ENCODE results near the gene SKIL. TPM values are rescaled to one million over a fixed set of nuclear protein-coding genes. Genes with fewer than 3 reads are reported as not detected.
"Not testable (repeated sequence)": the region's sequence is repeated elsewhere in the genome, so short reads cannot be mapped to it uniquely, and the experiment has no call there.

Gene SKIL
- total RNA-seq, 1 donor from 2014 or later = 98.0 TPM

GRCh38 chr3:170330366-170330765 lies 27.1 kb upstream of the SKIL start:
- no peak for DNase-seq (ENCODE audit: low spot score, unreplicated experiment)
- H3K4me3 Mint-ChIP-seq (ENCODE audit: low read depth) = no peak overlapping the region
- H3K9me3 Mint-ChIP-seq (ENCODE audit: low read depth) = peaks cover 13% of the 10 kb centered on the region
- H3K4me1 Mint-ChIP-seq (ENCODE audit: low read depth) = peaks cover 13% of the 10 kb centered on the region
- H3K27me3 Mint-ChIP-seq = no peaks in the 10 kb centered on the region
- no peak for TF ChIP-seq CTCF (IDR thresholded peaks at IDR 0.05; ENCODE audit: unreplicated experiment)
- peaks cover 7% of the 10 kb centered on the region for H3K36me3 Mint-ChIP-seq (ENCODE audit: insufficient read depth)
- H3K27ac Mint-ChIP-seq = peak overlapping the region; percentile 94

- peak; percentile 24 for DNase-seq (ENCODE audit: low spot score, unreplicated experiment)
- Mint-ChIP-seq H3K4me3 (ENCODE audit: low read depth) (no peak overlapping the region), H3K4me1 (ENCODE audit: low read depth) (peaks cover 15% of the 10 kb centered on the region), H3K9me3 (ENCODE audit: low read depth) (peaks cover 13% of the 10 kb centered on the region), H3K36me3 (ENCODE audit: insufficient read depth) (peaks cover 6% of the 10 kb centered on the region), H3K27me3 (no peaks in the 10 kb centered on the region), H3K27ac (peak overlapping the region; percentile 94)
- no peak for TF ChIP-seq CTCF (IDR thresholded peaks at IDR 0.05; ENCODE audit: unreplicated experiment)
Measured at GRCh38 chr3:170331143-170331542, 26.4 kb upstream of the SKIL start.

- Mint-ChIP-seq H3K9me3 (ENCODE audit: low read depth) (peaks cover 6% of the 10 kb centered on the region), H3K27ac (no peak overlapping the region), H3K36me3 (ENCODE audit: insufficient read depth) (peaks cover 7% of the 10 kb centered on the region), H3K4me1 (ENCODE audit: low read depth) (peaks cover 3% of the 10 kb centered on the region), H3K4me3 (ENCODE audit: low read depth) (no peak overlapping the region), H3K27me3 (no peaks in the 10 kb centered on the region)
- TF ChIP-seq CTCF (IDR thresholded peaks at IDR 0.05; ENCODE audit: unreplicated experiment) = no peak
- DNase-seq (ENCODE audit: low spot score, unreplicated experiment) = no peak
Measured at GRCh38 chr3:170337420-170337819, 20.1 kb upstream of the SKIL start.

GRCh38 chr3:170338690-170339340 lies 18.7 kb upstream of the SKIL start:
- H3K27ac Mint-ChIP-seq = no peak overlapping the region
- H3K4me3 Mint-ChIP-seq (ENCODE audit: low read depth) = no peak overlapping the region
- peaks cover 2% of the 10 kb centered on the region for H3K4me1 Mint-ChIP-seq (ENCODE audit: low read depth)
- peaks cover 7% of the 10 kb centered on the region for H3K36me3 Mint-ChIP-seq (ENCODE audit: insufficient read depth)
- TF ChIP-seq CTCF (IDR thresholded peaks at IDR 0.05; ENCODE audit: unreplicated experiment) = no peak
- no peak for DNase-seq (ENCODE audit: low spot score, unreplicated experiment)
- H3K27me3 Mint-ChIP-seq = no peaks in the 10 kb centered on the region
- H3K9me3 Mint-ChIP-seq (ENCODE audit: low read depth) = peaks cover 4% of the 10 kb centered on the region

- H3K36me3 Mint-ChIP-seq (ENCODE audit: insufficient read depth); DNase-seq (ENCODE audit: low spot score, unreplicated experiment): not testable (repeated sequence)
- peaks cover 13% of the 10 kb centered on the region for H3K4me1 Mint-ChIP-seq (ENCODE audit: low read depth)
Measured at GRCh38 chr3:170342273-170342672, 15.2 kb upstream of the SKIL start.

GRCh38 chr3:170343859-170344258 lies 13.7 kb upstream of the SKIL start:
- H3K27me3 Mint-ChIP-seq; H3K4me3 Mint-ChIP-seq (ENCODE audit: low read depth); H3K9me3 Mint-ChIP-seq (ENCODE audit: low read depth); H3K36me3 Mint-ChIP-seq (ENCODE audit: insufficient read depth); DNase-seq (ENCODE audit: low spot score, unreplicated experiment): not testable (repeated sequence)
- Mint-ChIP-seq H3K27ac (peak overlapping the region; percentile 84), H3K4me1 (ENCODE audit: low read depth) (peaks cover 13% of the 10 kb centered on the region)

More at GRCh38 chr3:170342273-170342672, 15.2 kb upstream of the SKIL start:
- H3K9me3 Mint-ChIP-seq (ENCODE audit: low read depth); H3K4me3 Mint-ChIP-seq (ENCODE audit: low read depth); H3K27me3 Mint-ChIP-seq; H3K27ac Mint-ChIP-seq: not testable (repeated sequence)
